Peyer's patch (tissue), 4 donors: ENCODE measurements around the gene COX17. TPM values are rescaled to one million over a fixed set of nuclear protein-coding genes. Genes with fewer than 3 reads are reported as not detected.

Source experiments
- DNase-seq, 3 donors: peaks; one replicate each; pipeline ENCODE4 v3.0.0-alpha.2; 2017 to 2019
- H3K27ac ChIP-seq, 4 donors: fragments of 200-600 bp; sonication (generic); one replicate each; pipeline ENCODE4 v1.5.1; 2016 to 2019
- H3K27me3 ChIP-seq, 2 donors: fragments of 200-600 bp; sonication (generic); one replicate each; pipeline ENCODE4 v1.5.1; 2019
- H3K36me3 ChIP-seq, 3 donors: fragments of 200-600 bp; sonication (generic); one replicate each; pipeline ENCODE4 v1.5.1; 2016 to 2019
- H3K4me1 ChIP-seq, 4 donors: fragments of 200-600 bp; sonication (generic); one replicate each; pipeline ENCODE4 v1.5.1; 2016 to 2019
- H3K4me3 ChIP-seq, 4 donors: fragments of 200-600 bp; sonication (generic); 1 replicate in 3 of 4; 2 replicates in 1 of 4; pipeline ENCODE4 v1.5.1; 2016 to 2019; ENCODE audit warnings: mild to moderate bottlenecking in 1 of 4
- H3K9me3 ChIP-seq, 4 donors: fragments of 200-600 bp; sonication (generic); one replicate each; pipeline ENCODE4 v1.5.1; 2016 to 2019; ENCODE audit warnings: mild to moderate bottlenecking in 1 of 4
- POLR2A ChIP-seq, 2 donors: fragments of 450-650 bp; IDR thresholded peaks; one replicate each; pipeline ENCODE4 v1.5.1; 2017; ENCODE audit warnings: antibody characterized with exemption in 2 of 2, mild to moderate bottlenecking in 2 of 2, moderate library complexity in 2 of 2
- total RNA-seq, 4 donors: library from RNA; depleted of rRNA; stranded (reverse); fragments of >200 nt; gene quantifications; one replicate each; pipeline ENCODE4 v1.1.0, GENCODE V29; 2016
- TF ChIP-seq, protein P1 (sequence below), 6 experiments: fragments of 450-650 bp in 4 of 6; fragments of 200-600 bp in 2 of 6; sonication (generic) in 1 of 6; IDR thresholded peaks; one replicate each; pipeline ENCODE4 v1.5.1; 2017 to 2019; ENCODE audit warnings: antibody characterized with exemption in 6 of 6, mild to moderate bottlenecking in 3 of 6, moderate library complexity in 1 of 6

COX17 gene
- total RNA-seq, 4 donors from 2014 or later = 30.9 to 57.8 (median 44.8) TPM

GRCh38 chr3:119630880-119631329, 46.3 kb downstream of the COX17 start:
- no peaks in the 10 kb centered on the region for H3K36me3 ChIP-seq
- TF ChIP-seq, protein P1, sequence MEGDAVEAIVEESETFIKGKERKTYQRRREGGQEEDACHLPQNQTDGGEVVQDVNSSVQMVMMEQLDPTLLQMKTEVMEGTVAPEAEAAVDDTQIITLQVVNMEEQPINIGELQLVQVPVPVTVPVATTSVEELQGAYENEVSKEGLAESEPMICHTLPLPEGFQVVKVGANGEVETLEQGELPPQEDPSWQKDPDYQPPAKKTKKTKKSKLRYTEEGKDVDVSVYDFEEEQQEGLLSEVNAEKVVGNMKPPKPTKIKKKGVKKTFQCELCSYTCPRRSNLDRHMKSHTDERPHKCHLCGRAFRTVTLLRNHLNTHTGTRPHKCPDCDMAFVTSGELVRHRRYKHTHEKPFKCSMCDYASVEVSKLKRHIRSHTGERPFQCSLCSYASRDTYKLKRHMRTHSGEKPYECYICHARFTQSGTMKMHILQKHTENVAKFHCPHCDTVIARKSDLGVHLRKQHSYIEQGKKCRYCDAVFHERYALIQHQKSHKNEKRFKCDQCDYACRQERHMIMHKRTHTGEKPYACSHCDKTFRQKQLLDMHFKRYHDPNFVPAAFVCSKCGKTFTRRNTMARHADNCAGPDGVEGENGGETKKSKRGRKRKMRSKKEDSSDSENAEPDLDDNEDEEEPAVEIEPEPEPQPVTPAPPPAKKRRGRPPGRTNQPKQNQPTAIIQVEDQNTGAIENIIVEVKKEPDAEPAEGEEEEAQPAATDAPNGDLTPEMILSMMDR (IDR thresholded peaks at IDR 0.05) = no peak
- TF ChIP-seq POLR2A (IDR thresholded peaks at IDR 0.05) = no peak
- no peak overlapping the region for H3K4me3 ChIP-seq
- no peaks in the 10 kb centered on the region for H3K9me3 ChIP-seq
- no peak for DNase-seq
- peaks cover 0 to 7% (median 0%) of the 10 kb centered on the region in 4 donors for H3K4me1 ChIP-seq
- H3K27me3 ChIP-seq = no peaks in the 10 kb centered on the region
- peak overlapping the region in 1 of 4 donors; percentile 4 for H3K27ac ChIP-seq

GRCh38 chr3:119630128-119630879, 46.9 kb downstream of the COX17 start:
- Histone ChIP-seq H3K36me3 (no peaks in the 10 kb centered on the region), H3K27ac (peak overlapping the region in 3 of 4 donors; percentile 4 to 18 (median 8)), H3K4me3 (no peak overlapping the region), H3K9me3 (no peaks in the 10 kb centered on the region), H3K27me3 (no peaks in the 10 kb centered on the region), H3K4me1 (peaks cover 0 to 7% (median 0%) of the 10 kb centered on the region in 4 donors)
- TF ChIP-seq, protein P1 (IDR thresholded peaks at IDR 0.05) = no peak
- TF ChIP-seq POLR2A (IDR thresholded peaks at IDR 0.05) = no peak
- no peak for DNase-seq

DNA sequence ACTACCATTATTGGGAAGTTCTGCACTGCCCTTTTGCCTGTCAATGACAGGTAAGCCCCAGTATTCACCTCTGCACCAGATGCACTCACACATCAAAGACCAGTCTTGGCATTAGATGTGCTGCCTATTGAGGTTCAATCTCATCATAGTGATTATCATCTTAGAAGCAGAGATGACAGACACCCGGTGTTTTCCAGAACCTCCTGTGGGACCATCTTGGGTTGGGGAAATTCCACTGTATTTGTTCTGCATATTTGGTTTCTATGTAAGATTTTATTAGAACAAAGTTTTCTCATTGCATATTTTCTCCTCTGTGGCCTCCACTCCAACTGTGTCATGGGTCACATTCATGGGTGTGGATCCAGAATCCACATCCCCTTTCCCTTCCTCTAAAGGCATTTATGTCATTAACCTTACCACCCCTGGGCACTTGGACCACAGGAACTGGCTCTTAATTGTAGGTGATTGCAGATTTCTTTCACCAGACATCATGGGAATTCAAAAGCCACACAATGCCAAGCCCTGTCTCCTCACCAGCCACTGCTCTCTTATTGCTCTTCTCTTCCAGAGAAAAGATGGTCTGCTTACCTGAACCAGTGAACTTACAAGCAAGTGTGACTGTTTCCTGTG, 48.3 kb downstream of the COX17 start:
- no peaks in the 10 kb centered on the region for H3K9me3 ChIP-seq
- H3K36me3 ChIP-seq = no peaks in the 10 kb centered on the region
- H3K4me1 ChIP-seq = peaks cover 0 to 7% (median 0%) of the 10 kb centered on the region in 4 donors
- no peak overlapping the region for H3K4me3 ChIP-seq
- no peak for DNase-seq
- TF ChIP-seq, protein P1 (IDR thresholded peaks at IDR 0.05) = no peak
- TF ChIP-seq POLR2A (IDR thresholded peaks at IDR 0.05) = no peak
- no peak overlapping the region for H3K27ac ChIP-seq
- no peaks in the 10 kb centered on the region for H3K27me3 ChIP-seq

DNA sequence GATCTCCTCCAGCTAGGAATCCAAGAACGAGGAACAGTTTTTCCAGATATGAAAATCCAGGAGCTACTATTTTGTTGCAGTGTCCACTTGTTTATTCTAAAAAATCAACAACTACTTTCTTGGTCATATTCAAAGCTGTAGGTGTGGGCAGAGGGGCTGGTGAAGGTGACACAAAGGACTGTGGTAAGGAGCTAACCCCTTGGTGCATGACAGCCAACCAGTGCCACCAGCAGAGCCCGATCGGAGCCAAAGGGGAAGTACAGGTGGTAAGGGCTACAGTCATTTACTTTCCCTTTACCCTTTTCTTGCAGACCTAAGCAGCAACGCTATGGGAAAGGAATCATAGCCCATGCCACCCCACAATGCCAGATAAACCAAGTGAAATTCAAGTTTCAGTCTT, 48.8 kb downstream of the COX17 start:
- no peak overlapping the region for H3K27ac ChIP-seq
- no peak overlapping the region for H3K4me3 ChIP-seq
- peak in 2 of 3 donors; percentile 58 to 65 for DNase-seq
- TF ChIP-seq, protein P1 (IDR thresholded peaks at IDR 0.05) = no peak
- TF ChIP-seq POLR2A (IDR thresholded peaks at IDR 0.05) = no peak
- H3K4me1 ChIP-seq = peaks cover 0 to 7% (median 0%) of the 10 kb centered on the region in 4 donors
- no peaks in the 10 kb centered on the region for H3K9me3 ChIP-seq
- no peaks in the 10 kb centered on the region for H3K27me3 ChIP-seq
- no peaks in the 10 kb centered on the region for H3K36me3 ChIP-seq

GRCh38 chr3:119627461-119627860, 49.7 kb downstream of the COX17 start:
- H3K4me3 ChIP-seq = no peak overlapping the region
- H3K36me3 ChIP-seq = no peaks in the 10 kb centered on the region
- H3K27ac ChIP-seq = peak overlapping the region in 1 of 4 donors; percentile 29
- DNase-seq = peak in 2 of 3 donors; percentile 50 to 61
- H3K4me1 ChIP-seq = peaks cover 0 to 7% (median 0%) of the 10 kb centered on the region in 4 donors
- no peaks in the 10 kb centered on the region for H3K9me3 ChIP-seq
- H3K27me3 ChIP-seq = no peaks in the 10 kb centered on the region
- TF ChIP-seq, protein P1 (IDR thresholded peaks at IDR 0.05) = no peak
- TF ChIP-seq POLR2A (IDR thresholded peaks at IDR 0.05) = no peak
